Measurements from ENCODE around the gene BTG1. TPM values are rescaled to one million over a fixed set of nuclear protein-coding genes. Genes with fewer than 3 reads are reported as not detected.
"Not testable (repeated sequence)": the region's sequence is repeated elsewhere in the genome, so short reads cannot be mapped to it uniquely, and the experiment has no call there.

BTG1 gene
- total RNA-seq, 1 experiment from 2014 or later = 72.4 TPM

DNA sequence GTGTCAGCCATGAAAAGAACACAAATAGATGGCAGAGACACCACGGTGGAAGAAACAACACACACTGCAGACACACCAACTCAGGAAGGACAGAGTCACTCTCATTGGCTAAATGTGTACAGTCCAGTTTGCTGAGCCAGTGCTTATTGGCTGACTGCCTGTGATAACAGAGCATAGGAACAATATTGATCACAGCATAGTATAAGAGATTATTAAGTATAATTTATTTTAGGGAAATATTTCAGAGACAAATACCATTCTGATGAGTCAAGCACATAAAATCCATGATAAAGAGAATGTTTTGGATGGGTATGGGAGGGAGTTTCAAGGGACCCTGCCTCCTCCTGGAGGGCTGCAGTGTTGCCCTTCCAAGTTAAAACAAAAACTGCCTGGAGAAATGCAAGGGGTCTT is 50.9 kb downstream of the BTG1 start:
- TF ChIP-seq EZH2 (IDR thresholded peaks at IDR 0.05; ENCODE audit: low read depth) = no peak
- TF ChIP-seq, protein P1, sequence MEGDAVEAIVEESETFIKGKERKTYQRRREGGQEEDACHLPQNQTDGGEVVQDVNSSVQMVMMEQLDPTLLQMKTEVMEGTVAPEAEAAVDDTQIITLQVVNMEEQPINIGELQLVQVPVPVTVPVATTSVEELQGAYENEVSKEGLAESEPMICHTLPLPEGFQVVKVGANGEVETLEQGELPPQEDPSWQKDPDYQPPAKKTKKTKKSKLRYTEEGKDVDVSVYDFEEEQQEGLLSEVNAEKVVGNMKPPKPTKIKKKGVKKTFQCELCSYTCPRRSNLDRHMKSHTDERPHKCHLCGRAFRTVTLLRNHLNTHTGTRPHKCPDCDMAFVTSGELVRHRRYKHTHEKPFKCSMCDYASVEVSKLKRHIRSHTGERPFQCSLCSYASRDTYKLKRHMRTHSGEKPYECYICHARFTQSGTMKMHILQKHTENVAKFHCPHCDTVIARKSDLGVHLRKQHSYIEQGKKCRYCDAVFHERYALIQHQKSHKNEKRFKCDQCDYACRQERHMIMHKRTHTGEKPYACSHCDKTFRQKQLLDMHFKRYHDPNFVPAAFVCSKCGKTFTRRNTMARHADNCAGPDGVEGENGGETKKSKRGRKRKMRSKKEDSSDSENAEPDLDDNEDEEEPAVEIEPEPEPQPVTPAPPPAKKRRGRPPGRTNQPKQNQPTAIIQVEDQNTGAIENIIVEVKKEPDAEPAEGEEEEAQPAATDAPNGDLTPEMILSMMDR (conservative IDR thresholded peaks at IDR 0.05) = no peak
- Histone ChIP-seq H3K4me1 (replicated peaks; ENCODE audit: insufficient read depth) (no peaks in the 10 kb centered on the region), H4K20me1 (ENCODE audit: insufficient read depth) (no peaks in the 10 kb centered on the region), H3K4me3 (no peak overlapping the region), H3K9me3 (ENCODE audit: insufficient read depth, low read depth) (0 out of 2 replicates have a peak, but pooled peaks cover 2% of the 10 kb centered on the region), H3K27ac (no peak overlapping the region), H3F3A (ENCODE audit: insufficient read depth, low read depth) (no peaks in the 10 kb centered on the region), H3K4me2 (no peak overlapping the region), H3K27me3 (ENCODE audit: insufficient read depth, low read depth) (no peaks in the 10 kb centered on the region), H3K9me2 (ENCODE audit: insufficient read depth) (no peaks in the 10 kb centered on the region; the same call in 1 of the 2 replicates), H3K79me2 (ENCODE audit: low read depth) (no peaks in the 10 kb centered on the region), H3K36me3 (ENCODE audit: low read depth) (no peaks in the 10 kb centered on the region), H2AFZ (no peak overlapping the region)
- CTCF ChIA-PET = interaction anchor here (0.6 kb wide), 1 partner anchor 830 kb away, joined by 7 read pairs; no protein-coding TSS in a partner anchor
- DNase-seq = no peak
- no TSS peak for BruUV-seq (replicated peaks)
- POLR2A ChIA-PET (ENCODE audit: unreplicated experiment) = no interaction called here
- intact Hi-C loops (cut with micrococcal nuclease; ENCODE audit: unreplicated experiment) = no loop called here

DNA sequence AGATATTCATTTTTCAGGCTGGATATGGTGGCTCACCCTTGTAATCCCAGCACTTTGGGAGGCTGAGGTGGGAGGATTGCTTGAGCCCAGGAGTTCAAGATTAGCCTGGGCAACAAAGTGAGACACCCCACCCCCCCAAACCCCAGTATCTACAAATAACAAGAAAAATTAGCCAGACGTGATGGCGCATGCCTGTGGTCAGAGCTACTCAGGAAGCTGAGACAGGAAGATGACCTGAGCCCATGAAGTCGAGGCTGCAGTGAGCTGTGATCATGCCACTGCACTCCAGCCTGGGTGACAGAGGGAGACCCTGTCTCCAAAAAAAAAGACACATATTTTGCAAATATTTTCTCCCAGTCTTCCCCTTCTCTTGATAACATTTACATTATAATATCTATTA is 51.3 kb downstream of the BTG1 start:
- intact Hi-C loops (cut with micrococcal nuclease; ENCODE audit: unreplicated experiment); H3K27me3 ChIP-seq (ENCODE audit: insufficient read depth, low read depth); H4K20me1 ChIP-seq (ENCODE audit: insufficient read depth); H3K9me2 ChIP-seq (ENCODE audit: insufficient read depth); CTCF ChIA-PET; H3K36me3 ChIP-seq (ENCODE audit: low read depth); H3K9me3 ChIP-seq (ENCODE audit: insufficient read depth, low read depth); H3K4me3 ChIP-seq; H3K79me2 ChIP-seq (ENCODE audit: low read depth); H3K4me1 ChIP-seq (replicated peaks; ENCODE audit: insufficient read depth); BruUV-seq (replicated peaks); H3K4me2 ChIP-seq; H3K27ac ChIP-seq; POLR2A ChIA-PET (ENCODE audit: unreplicated experiment); H3F3A ChIP-seq (ENCODE audit: insufficient read depth, low read depth); H2AFZ ChIP-seq: not testable (repeated sequence)
- DNase-seq = peak in 1 of 2 experiments; percentile 3

Measured in PC-9 (cell line).